Effector memory CD8-positive, alpha-beta T cell (primary cell): ENCODE results near the gene SLC38A10.

Experiments used
- ATAC-seq: fragments of 150-1000 bp; cut with Tn5 transposase; replicated peaks from 2 replicates; pipeline ENCODE4 v1.10.0; 2021; ENCODE audit warnings: mild to moderate bottlenecking, moderate library complexity
- DNase-seq, 3 experiments: peaks; one replicate each; pipeline ENCODE4 v3.0.0; 2021
- H3K27ac Mint-ChIP-seq, 2 donors: one replicate each; pipeline ENCODE4 v1.8.0; 2022; ENCODE audit warnings: mild to moderate bottlenecking in 2 of 2, mixed read lengths in 2 of 2, moderate library complexity in 2 of 2
- H3K27me3 Mint-ChIP-seq, 2 donors: one replicate each; pipeline ENCODE4 v1.8.0; 2022; ENCODE audit warnings: mixed read lengths in 2 of 2
- H3K36me3 Mint-ChIP-seq: one replicate; pipeline ENCODE4 v1.8.0; 2022; ENCODE audit warnings: mild to moderate bottlenecking, moderate library complexity, mixed read lengths; ENCODE audit not compliant: insufficient read depth
- H3K4me1 Mint-ChIP-seq, 2 donors: one replicate each; pipeline ENCODE4 v1.8.0; 2022; ENCODE audit warnings: low read depth in 2 of 2, mixed read lengths in 2 of 2
- H3K4me3 Mint-ChIP-seq, 2 donors: one replicate each; pipeline ENCODE4 v1.8.0; 2022; ENCODE audit warnings: mild to moderate bottlenecking in 2 of 2, mixed read lengths in 2 of 2, moderate library complexity in 2 of 2
- H3K9me3 Mint-ChIP-seq, 2 donors: one replicate each; pipeline ENCODE4 v1.8.0; 2022; ENCODE audit warnings: mixed read lengths in 2 of 2

The SLC38A10 gene

GRCh38 chr17:81245024-81245664, 50.0 kb downstream of the SLC38A10 start:
- ATAC-seq (no peak), DNase-seq (no peak)
- peaks cover 19 to 24% of the 10 kb centered on the region in 2 donors for H3K4me1 Mint-ChIP-seq
- H3K9me3 Mint-ChIP-seq: no peaks in the 10 kb centered on the region
- peaks cover 27% of the 10 kb centered on the region for H3K36me3 Mint-ChIP-seq
- no peaks in the 10 kb centered on the region for H3K27me3 Mint-ChIP-seq
- H3K4me3 Mint-ChIP-seq: no peak overlapping the region
- peak overlapping the region; percentile 32 to 60 for H3K27ac Mint-ChIP-seq

- ATAC-seq (no peak), DNase-seq (no peak)
- Mint-ChIP-seq H3K4me1 (peaks cover 22 to 29% of the 10 kb centered on the region in 2 donors), H3K4me3 (no peak overlapping the region), H3K27me3 (no peaks in the 10 kb centered on the region), H3K9me3 (no peaks in the 10 kb centered on the region), H3K27ac (peak overlapping the region; percentile 32 to 60), H3K36me3 (peaks cover 24% of the 10 kb centered on the region)
Observed at GRCh38 chr17:81244358-81245023, 50.6 kb downstream of the SLC38A10 start.

- H3K27me3 Mint-ChIP-seq: no peaks in the 10 kb centered on the region
- peaks cover 24% of the 10 kb centered on the region for H3K36me3 Mint-ChIP-seq
- no peak overlapping the region for H3K4me3 Mint-ChIP-seq
- H3K27ac Mint-ChIP-seq: no peak overlapping the region
- no peaks in the 10 kb centered on the region for H3K9me3 Mint-ChIP-seq
- no peak for ATAC-seq
- H3K4me1 Mint-ChIP-seq: peaks cover 22 to 29% of the 10 kb centered on the region in 2 donors
- no peak for DNase-seq
Observed at GRCh38 chr17:81243333-81243664, 51.8 kb downstream of the SLC38A10 start.

GRCh38 chr17:81242421-81243332, 52.4 kb downstream of the SLC38A10 start:
- Mint-ChIP-seq H3K9me3 (no peaks in the 10 kb centered on the region), H3K4me1 (peaks cover 26 to 31% of the 10 kb centered on the region in 2 donors), H3K4me3 (peak overlapping the region; percentile 21 to 31), H3K27me3 (no peaks in the 10 kb centered on the region), H3K27ac (peak overlapping the region; percentile 35 to 62), H3K36me3 (peaks cover 24% of the 10 kb centered on the region)
- ATAC-seq (no peak), DNase-seq (no peak)

- Mint-ChIP-seq H3K4me3 (peak overlapping the region; percentile 21 to 31), H3K36me3 (peaks cover 27% of the 10 kb centered on the region), H3K9me3 (no peaks in the 10 kb centered on the region), H3K4me1 (peaks cover 33 to 34% of the 10 kb centered on the region in 2 donors), H3K27ac (peak overlapping the region; percentile 35 to 62), H3K27me3 (no peaks in the 10 kb centered on the region)
- ATAC-seq (no peak), DNase-seq (peak; percentile 63 to 65 (median 64))
Observed at GRCh38 chr17:81241648-81242420, 53.3 kb downstream of the SLC38A10 start.

- H3K9me3 Mint-ChIP-seq: no peaks in the 10 kb centered on the region
- DNase-seq (no peak), ATAC-seq (no peak)
- H3K27me3 Mint-ChIP-seq: no peaks in the 10 kb centered on the region
- H3K27ac Mint-ChIP-seq: peak overlapping the region in 1 of 2 donors; percentile 62
- H3K36me3 Mint-ChIP-seq: peaks cover 27% of the 10 kb centered on the region
- peak overlapping the region; percentile 21 to 85 for H3K4me3 Mint-ChIP-seq
- peaks cover 33% of the 10 kb centered on the region in 2 donors for H3K4me1 Mint-ChIP-seq
Observed at GRCh38 chr17:81241203-81241602, 53.9 kb downstream of the SLC38A10 start.

- no peak overlapping the region for H3K27ac Mint-ChIP-seq
- H3K4me3 Mint-ChIP-seq: peak overlapping the region; percentile 79 to 85
- ATAC-seq (no peak), DNase-seq (no peak)
- H3K36me3 Mint-ChIP-seq: peaks cover 27% of the 10 kb centered on the region
- H3K4me1 Mint-ChIP-seq: peaks cover 33 to 36% of the 10 kb centered on the region in 2 donors
- no peaks in the 10 kb centered on the region for H3K27me3 Mint-ChIP-seq
- H3K9me3 Mint-ChIP-seq: no peaks in the 10 kb centered on the region
Observed at GRCh38 chr17:81240761-81241160, 54.3 kb downstream of the SLC38A10 start.

GRCh38 chr17:81239714-81240555, 55.2 kb downstream of the SLC38A10 start:
- H3K27me3 Mint-ChIP-seq: no peaks in the 10 kb centered on the region
- peaks cover 35 to 45% of the 10 kb centered on the region in 2 donors for H3K4me1 Mint-ChIP-seq
- ATAC-seq (peak; percentile 4), DNase-seq (peak; percentile 28 to 35 (median 32))
- H3K36me3 Mint-ChIP-seq: peaks cover 27% of the 10 kb centered on the region
- peak overlapping the region; percentile 45 to 75 for H3K27ac Mint-ChIP-seq
- no peaks in the 10 kb centered on the region for H3K9me3 Mint-ChIP-seq
- peak overlapping the region; percentile 79 to 85 for H3K4me3 Mint-ChIP-seq

- Mint-ChIP-seq H3K27ac (peak within 1 kb of the TSS; percentile 45 to 75), H3K36me3 (peaks cover 36% of the 10 kb centered on the region), H3K27me3 (no peaks in the 10 kb centered on the region), H3K4me3 (peak within 1 kb of the TSS; percentile 79 to 85), H3K4me1 (peaks cover 40 to 48% of the 10 kb centered on the region in 2 donors), H3K9me3 (no peaks in the 10 kb centered on the region)
- ATAC-seq: peak; percentile 93
- peak; percentile 92 to 93 (median 93) for DNase-seq
Observed at GRCh38 chr17:81238815-81239713, 56.0 kb downstream of the SLC38A10 start, which contains the start of the genes NDUFAF8 and TEPSIN. TSS of gene NDUFAF8 (plus strand) at chr17:81239318. CDS start at chr17:81239364, 46 bp downstream. TSS of gene TEPSIN (minus strand) at chr17:81239055. CDS start at chr17:81239033, 22 bp downstream.

GRCh38 chr17:81238490-81238814, 56.7 kb downstream of the SLC38A10 start:
- H3K4me3 Mint-ChIP-seq: peak overlapping the region; percentile 79 to 85
- H3K36me3 Mint-ChIP-seq: peaks cover 37% of the 10 kb centered on the region
- H3K4me1 Mint-ChIP-seq: peaks cover 40 to 48% of the 10 kb centered on the region in 2 donors
- no peaks in the 10 kb centered on the region for H3K9me3 Mint-ChIP-seq
- ATAC-seq (no peak), DNase-seq (no peak)
- no peaks in the 10 kb centered on the region for H3K27me3 Mint-ChIP-seq
- H3K27ac Mint-ChIP-seq: peak overlapping the region; percentile 45 to 75

GRCh38 chr17:81237591-81238489, 57.3 kb downstream of the SLC38A10 start:
- H3K27ac Mint-ChIP-seq: peak overlapping the region in 1 of 2 donors; percentile 75
- no peak for DNase-seq
- peaks cover 40 to 48% of the 10 kb centered on the region in 2 donors for H3K4me1 Mint-ChIP-seq
- ATAC-seq: no peak
- H3K9me3 Mint-ChIP-seq: no peaks in the 10 kb centered on the region
- H3K36me3 Mint-ChIP-seq: peaks cover 37% of the 10 kb centered on the region
- H3K27me3 Mint-ChIP-seq: no peaks in the 10 kb centered on the region
- peak overlapping the region; percentile 79 to 85 for H3K4me3 Mint-ChIP-seq
